Vagina (tissue), 2 donors: ENCODE data around the gene PLRG1. TPM values are rescaled to one million over a fixed set of nuclear protein-coding genes. Genes with fewer than 3 reads are reported as not detected.

Experiments used
- DNase-seq, 2 donors: peaks; one replicate each; pipeline ENCODE4 v3.0.0-alpha.2; 2017; ENCODE audit errors: extremely low spot score in 2 of 2
- H3K27ac ChIP-seq: fragments of 200-600 bp; sonication (generic); one replicate; pipeline ENCODE4 v1.5.1; 2019
- H3K27me3 ChIP-seq: fragments of 200-600 bp; sonication (generic); one replicate; pipeline ENCODE4 v1.5.1; 2019
- H3K36me3 ChIP-seq, 2 donors: fragments of 200-600 bp; sonication (generic); one replicate each; pipeline ENCODE4 v1.5.1; 2017 to 2019
- H3K4me1 ChIP-seq: fragments of 200-600 bp; sonication (generic); one replicate; pipeline ENCODE4 v1.5.1; 2019
- H3K4me3 ChIP-seq, 2 donors: fragments of 200-600 bp; sonication (generic); 1 replicate in 1 of 2; 2 replicates in 1 of 2; pipeline ENCODE4 v1.5.1; 2016 to 2019
- H3K9me3 ChIP-seq: fragments of 200-600 bp; sonication (generic); one replicate; pipeline ENCODE4 v1.5.1; 2019
- POLR2A ChIP-seq, 2 donors: fragments of 450-650 bp; IDR thresholded peaks; one replicate each; pipeline ENCODE4 v1.6.1; 2017; ENCODE audit warnings: antibody characterized with exemption in 2 of 2, mild to moderate bottlenecking in 2 of 2, moderate library complexity in 2 of 2
- POLR2AphosphoS5 ChIP-seq, 2 donors: sonication (generic); formaldehyde crosslinking; IDR thresholded peaks; one replicate each; pipeline ENCODE4 v1.9.0; 2017; ENCODE audit warnings: antibody characterized with exemption in 2 of 2, mild to moderate bottlenecking in 2 of 2, low read depth in 1 of 2; ENCODE audit not compliant: insufficient read depth in 1 of 2
- intact Hi-C: fragments of 100-400 bp; cut with DNase I; formaldehyde crosslinking; loops from one replicate; pipeline ENCODE4 v1.15.1; 2023
- total RNA-seq: library from RNA; depleted of rRNA; stranded (reverse); fragments of >200 nt; gene quantifications from one replicate; pipeline ENCODE4 v1.2.3, GENCODE V29; 2016
- TF ChIP-seq, protein P1 (sequence below), 3 experiments: fragments of 450-650 bp in 2 of 3; fragments of 200-600 bp in 1 of 3; sonication (generic) in 1 of 3; IDR thresholded peaks; one replicate each; pipeline ENCODE4 v1.5.1; 2017 to 2019; ENCODE audit warnings: antibody characterized with exemption in 3 of 3, mild to moderate bottlenecking in 2 of 3, moderate library complexity in 2 of 3

Gene PLRG1
- total RNA-seq, 1 donor from 2014 or later, result 41.3 TPM

- no peaks in the 10 kb centered on the region for H3K4me1 ChIP-seq
- no peak for DNase-seq
- no peak overlapping the region for H3K4me3 ChIP-seq
- no peaks in the 10 kb centered on the region for H3K9me3 ChIP-seq
- intact Hi-C loops, result no loop called here
- no peaks in the 10 kb centered on the region for H3K36me3 ChIP-seq
- H3K27me3 ChIP-seq, result no peaks in the 10 kb centered on the region
- H3K27ac ChIP-seq, result no peak overlapping the region
- TF ChIP-seq, protein P1, sequence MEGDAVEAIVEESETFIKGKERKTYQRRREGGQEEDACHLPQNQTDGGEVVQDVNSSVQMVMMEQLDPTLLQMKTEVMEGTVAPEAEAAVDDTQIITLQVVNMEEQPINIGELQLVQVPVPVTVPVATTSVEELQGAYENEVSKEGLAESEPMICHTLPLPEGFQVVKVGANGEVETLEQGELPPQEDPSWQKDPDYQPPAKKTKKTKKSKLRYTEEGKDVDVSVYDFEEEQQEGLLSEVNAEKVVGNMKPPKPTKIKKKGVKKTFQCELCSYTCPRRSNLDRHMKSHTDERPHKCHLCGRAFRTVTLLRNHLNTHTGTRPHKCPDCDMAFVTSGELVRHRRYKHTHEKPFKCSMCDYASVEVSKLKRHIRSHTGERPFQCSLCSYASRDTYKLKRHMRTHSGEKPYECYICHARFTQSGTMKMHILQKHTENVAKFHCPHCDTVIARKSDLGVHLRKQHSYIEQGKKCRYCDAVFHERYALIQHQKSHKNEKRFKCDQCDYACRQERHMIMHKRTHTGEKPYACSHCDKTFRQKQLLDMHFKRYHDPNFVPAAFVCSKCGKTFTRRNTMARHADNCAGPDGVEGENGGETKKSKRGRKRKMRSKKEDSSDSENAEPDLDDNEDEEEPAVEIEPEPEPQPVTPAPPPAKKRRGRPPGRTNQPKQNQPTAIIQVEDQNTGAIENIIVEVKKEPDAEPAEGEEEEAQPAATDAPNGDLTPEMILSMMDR (IDR thresholded peaks at IDR 0.05), result no peak
- TF ChIP-seq POLR2AphosphoS5 (IDR thresholded peaks at IDR 0.05; ENCODE audit: insufficient read depth in 1 of 2, low read depth in 1 of 2), result no peak
- TF ChIP-seq POLR2A (IDR thresholded peaks at IDR 0.05), result no peak
Measured at GRCh38 chr4:154526151-154526550, 24.0 kb downstream of the PLRG1 start.

DNA sequence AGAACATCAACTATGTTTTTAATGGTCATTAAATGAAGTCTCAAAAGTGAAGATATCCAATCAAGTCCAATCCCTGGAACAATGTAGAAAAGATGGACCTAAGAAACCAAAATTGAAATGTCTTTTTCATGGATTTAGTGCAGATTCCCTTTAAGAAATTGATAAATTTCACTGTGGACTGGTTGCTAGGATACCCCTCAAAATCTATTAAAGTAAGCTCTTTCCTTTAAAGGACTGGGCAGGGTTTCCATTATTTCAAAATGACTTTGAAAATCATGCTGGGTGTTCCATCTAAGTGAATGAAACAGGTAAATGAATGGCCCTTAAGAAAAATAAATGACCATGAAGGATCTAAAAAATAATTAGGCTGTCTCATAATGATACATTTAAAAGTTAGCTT, 28.6 kb downstream of the PLRG1 start:
- intact Hi-C loops, result no loop called here
- no peaks in the 10 kb centered on the region for H3K4me1 ChIP-seq
- no peaks in the 10 kb centered on the region for H3K9me3 ChIP-seq
- H3K4me3 ChIP-seq, result no peak overlapping the region
- no peak overlapping the region for H3K27ac ChIP-seq
- no peak for DNase-seq
- TF ChIP-seq, protein P1 (IDR thresholded peaks at IDR 0.05), result no peak
- TF ChIP-seq POLR2AphosphoS5 (IDR thresholded peaks at IDR 0.05; ENCODE audit: insufficient read depth in 1 of 2, low read depth in 1 of 2) (no peak), POLR2A (IDR thresholded peaks at IDR 0.05) (no peak)
- H3K27me3 ChIP-seq, result no peaks in the 10 kb centered on the region
- no peaks in the 10 kb centered on the region for H3K36me3 ChIP-seq

DNA sequence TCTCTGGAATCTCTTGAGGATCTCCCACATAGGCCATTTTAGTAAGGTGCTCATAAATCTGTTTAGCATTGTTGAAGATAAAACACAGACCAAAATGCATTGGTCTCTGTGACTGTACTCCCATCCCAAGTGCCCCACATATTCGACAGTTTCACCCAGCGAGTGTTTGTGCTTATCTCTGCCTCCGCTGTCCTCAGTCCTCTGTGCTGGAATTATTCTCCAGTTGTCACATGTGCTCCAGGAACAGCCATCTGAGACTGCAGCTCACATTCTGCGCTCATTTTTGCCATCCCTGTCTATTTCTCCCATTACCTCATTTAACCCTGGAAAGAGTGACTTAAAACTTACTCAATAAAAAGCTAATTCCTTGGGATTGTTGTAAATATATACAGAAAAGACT, 31.0 kb downstream of the PLRG1 start:
- Histone ChIP-seq H3K27me3 (no peaks in the 10 kb centered on the region), H3K4me1 (no peaks in the 10 kb centered on the region), H3K4me3 (no peak overlapping the region), H3K27ac (no peak overlapping the region), H3K36me3 (no peaks in the 10 kb centered on the region), H3K9me3 (no peaks in the 10 kb centered on the region)
- intact Hi-C loops, result no loop called here
- DNase-seq, result no peak
- TF ChIP-seq POLR2A (IDR thresholded peaks at IDR 0.05) (no peak), POLR2AphosphoS5 (IDR thresholded peaks at IDR 0.05; ENCODE audit: insufficient read depth in 1 of 2, low read depth in 1 of 2) (no peak)
- TF ChIP-seq, protein P1 (IDR thresholded peaks at IDR 0.05), result no peak

GRCh38 chr4:154517591-154517990, 32.6 kb downstream of the PLRG1 start:
- no peak for DNase-seq
- no peaks in the 10 kb centered on the region for H3K9me3 ChIP-seq
- intact Hi-C loops, result no loop called here
- TF ChIP-seq, protein P1 (IDR thresholded peaks at IDR 0.05), result no peak
- no peak for TF ChIP-seq POLR2AphosphoS5 (IDR thresholded peaks at IDR 0.05; ENCODE audit: insufficient read depth in 1 of 2, low read depth in 1 of 2)
- TF ChIP-seq POLR2A (IDR thresholded peaks at IDR 0.05), result no peak
- H3K27me3 ChIP-seq, result no peaks in the 10 kb centered on the region
- no peak overlapping the region for H3K27ac ChIP-seq
- H3K4me3 ChIP-seq, result no peak overlapping the region
- no peaks in the 10 kb centered on the region for H3K36me3 ChIP-seq
- no peaks in the 10 kb centered on the region for H3K4me1 ChIP-seq

- no peaks in the 10 kb centered on the region for H3K27me3 ChIP-seq
- no peak for TF ChIP-seq POLR2A (IDR thresholded peaks at IDR 0.05)
- TF ChIP-seq, protein P1 (IDR thresholded peaks at IDR 0.05), result no peak
- no peak for TF ChIP-seq POLR2AphosphoS5 (IDR thresholded peaks at IDR 0.05; ENCODE audit: insufficient read depth in 1 of 2, low read depth in 1 of 2)
- no peaks in the 10 kb centered on the region for H3K36me3 ChIP-seq
- H3K4me1 ChIP-seq, result no peaks in the 10 kb centered on the region
- DNase-seq, result no peak
- intact Hi-C loops, result no loop called here
- no peak overlapping the region for H3K4me3 ChIP-seq
- H3K9me3 ChIP-seq, result no peaks in the 10 kb centered on the region
- H3K27ac ChIP-seq, result no peak overlapping the region
Measured at GRCh38 chr4:154516318-154517029, 33.7 kb downstream of the PLRG1 start.
